ENCODE measurements around the gene C1orf232.

GRCh38 chr1:26212726-26213125 lies 44.0 kb upstream of the C1orf232 start:
- TF ChIP-seq ZNF274 (IDR thresholded peaks at IDR 0.05; ENCODE audit: low read depth, low read length): no peak
- TF ChIP-seq SUZ12 (IDR thresholded peaks at IDR 0.05; ENCODE audit: extremely low read depth, insufficient read depth, insufficient read length): no peak
